CD14-positive monocyte (primary cell): ENCODE results near the gene RETSAT. TPM values are rescaled to one million over a fixed set of nuclear protein-coding genes. Genes with fewer than 3 reads are reported as not detected.

Experiments used
- DNase-seq, 3 donors: peaks; one replicate each; pipeline ENCODE4 v3.0.0-alpha.2; 2011 to 2022
- H2AFZ ChIP-seq: 2 replicates; pipeline ENCODE4 v1.6.0; 2012; ENCODE audit warnings: mild to moderate bottlenecking, low read depth, low read length, inconsistent platforms; ENCODE audit not compliant: insufficient read depth, poor library complexity, severe bottlenecking
- H3K27ac ChIP-seq, 2 donors: 1 replicate in 1 of 2; 2 replicates in 1 of 2; pipeline ENCODE4 v1.5.1; 2012 to 2013; ENCODE audit warnings: low read length in 2 of 2, control low read depth in 1 of 2, inconsistent platforms in 1 of 2, low read depth in 1 of 2, mild to moderate bottlenecking in 1 of 2
- H3K27me3 ChIP-seq, 2 donors: one replicate each; pipeline versions ENCODE4 v1.6.0 to v1.6.1; 2011 to 2013; ENCODE audit warnings: low read length in 2 of 2; ENCODE audit not compliant: control insufficient read depth in 2 of 2, insufficient read depth in 2 of 2
- H3K36me3 ChIP-seq, 2 donors: replicated peaks in 1 of 2; 1 replicate in 1 of 2; 2 replicates in 1 of 2; pipeline versions ENCODE4 v1.5.1 to v1.6.1; 2012 to 2013; ENCODE audit warnings: low read length in 2 of 2, control low read depth in 1 of 2, inconsistent platforms in 1 of 2, mild to moderate bottlenecking in 1 of 2; ENCODE audit not compliant: insufficient read depth in 2 of 2, control insufficient read depth in 1 of 2
- H3K4me1 ChIP-seq, 2 donors: 1 replicate in 1 of 2; 2 replicates in 1 of 2; pipeline versions ENCODE4 v1.5.1 to v1.6.1; 2012 to 2013; ENCODE audit warnings: low read length in 2 of 2, control low read depth in 1 of 2, inconsistent platforms in 1 of 2, mild to moderate bottlenecking in 1 of 2, moderate library complexity in 1 of 2; ENCODE audit not compliant: insufficient read depth in 2 of 2, control insufficient read depth in 1 of 2
- H3K4me2 ChIP-seq: replicated peaks from 2 replicates; pipeline ENCODE3; 2012; ENCODE audit warnings: low read length, moderate library complexity, mild to moderate bottlenecking; ENCODE audit not compliant: poor library complexity, severe bottlenecking; ENCODE audit errors: extremely low read depth
- H3K4me3 ChIP-seq, 3 experiments: fragments of 200-600 bp in 1 of 3; sonication (generic) in 1 of 3; replicated peaks in 1 of 3; 1 replicate in 2 of 3; 2 replicates in 1 of 3; pipeline ENCODE4 v1.5.1; 2011 to 2013; ENCODE audit warnings: low read length in 3 of 3, mild to moderate bottlenecking in 3 of 3, control low read depth in 2 of 3, low read depth in 2 of 3, inconsistent platforms in 1 of 3, moderate library complexity in 1 of 3
- H3K79me2 ChIP-seq: 2 replicates; pipeline ENCODE4 v1.6.0; 2012; ENCODE audit warnings: mild to moderate bottlenecking, control low read depth, inconsistent platforms, low read length, moderate library complexity; ENCODE audit not compliant: insufficient read depth
- H3K9ac ChIP-seq: 2 replicates; pipeline ENCODE4 v1.6.0; 2017; ENCODE audit warnings: low read length, mild to moderate bottlenecking; ENCODE audit not compliant: insufficient read depth, poor library complexity, severe bottlenecking
- H3K9me3 ChIP-seq, 2 donors: replicated peaks in 1 of 2; 1 replicate in 1 of 2; 2 replicates in 1 of 2; pipeline versions ENCODE4 v1.5.1 to v1.6.1; 2012 to 2013; ENCODE audit warnings: low read length in 2 of 2, control low read depth in 1 of 2; ENCODE audit not compliant: control insufficient read depth in 1 of 2, insufficient read depth in 1 of 2
- H4K20me1 ChIP-seq: 2 replicates; pipeline ENCODE4 v1.6.0; 2012; ENCODE audit warnings: mild to moderate bottlenecking, low read length, control low read depth, moderate library complexity; ENCODE audit not compliant: insufficient read depth
- H3K27ac Mint-ChIP-seq, 7 donors: one replicate each; pipeline ENCODE4 v1.8.0; 2020; ENCODE audit warnings: mild to moderate bottlenecking in 7 of 7, mixed read lengths in 7 of 7, moderate library complexity in 6 of 7, inconsistent platforms in 2 of 7
- H3K27me3 Mint-ChIP-seq, 3 donors: one replicate each; pipeline ENCODE4 v1.8.0; 2021 to 2022; ENCODE audit warnings: low read depth in 3 of 3, mild to moderate bottlenecking in 3 of 3, mixed read lengths in 3 of 3, moderate library complexity in 3 of 3, inconsistent platforms in 1 of 3
- H3K36me3 Mint-ChIP-seq, 2 donors: one replicate each; pipeline ENCODE4 v1.8.0; 2020; ENCODE audit warnings: mixed read lengths in 2 of 2, inconsistent platforms in 1 of 2, mild to moderate bottlenecking in 1 of 2
- H3K4me1 Mint-ChIP-seq: one replicate; pipeline ENCODE4 v1.8.0; 2020; ENCODE audit warnings: mild to moderate bottlenecking, mixed read lengths
- H3K4me3 Mint-ChIP-seq, 2 donors: one replicate each; pipeline ENCODE4 v1.8.0; 2020; ENCODE audit warnings: mild to moderate bottlenecking in 2 of 2, mixed read lengths in 2 of 2, moderate library complexity in 1 of 2
- H3K9me3 Mint-ChIP-seq, 7 donors: one replicate each; pipeline ENCODE4 v1.8.0; 2020 to 2022; ENCODE audit warnings: mixed read lengths in 7 of 7, mild to moderate bottlenecking in 6 of 7, moderate library complexity in 6 of 7, inconsistent platforms in 2 of 7
- CTCF ChIP-seq: fragments of 200-600 bp; IDR thresholded peaks from one replicate; pipeline ENCODE4 v1.8.0; 2022; ENCODE audit warnings: antibody characterized with exemption, mild to moderate bottlenecking
- WGBS: methylation state at CpG from one replicate; pipeline ENCODE4 v1.1.5; 2013; ENCODE audit warnings: missing lambda C conversion rate; ENCODE audit not compliant: insufficient coverage; 5-methylcytosine and 5-hydroxymethylcytosine counted together
- intact Hi-C, 2 donors: fragments of 100-400 bp; cut with micrococcal nuclease; formaldehyde crosslinking; loops; one replicate each; pipeline versions ENCODE4 v1.15.0 to v1.15.1; 2023
- polyA plus RNA-seq, 3 donors: library from polyadenylated mRNA; depleted of rRNA in 1 of 3; unstranded in 2 of 3; stranded (reverse) in 1 of 3; fragments of 300-500 nt in 2 of 3; fragments of >200 nt in 1 of 3; fragmentation: Illumina TruSeq in 2 of 3; gene quantifications; 1 replicate in 2 of 3; 2 replicates in 1 of 3; pipeline ENCODE4 v1.2.3, GENCODE V29; 2012 to 2021

Gene RETSAT
- polyA plus RNA-seq, 3 donors: 12.4 to 15.8 (median 15.0) TPM

- Histone ChIP-seq H2AFZ (peak overlapping the region; percentile 70), H3K79me2 (no peaks in the 10 kb centered on the region), H3K9me3 (no peaks in the 10 kb centered on the region), H3K4me2 (peak overlapping the region; percentile 73), H3K36me3 (peaks cover 17 to 25% of the 10 kb centered on the region in 2 donors), H3K4me1 (peaks cover 46 to 50% of the 10 kb centered on the region in 2 donors), H3K9ac (no peak overlapping the region), H4K20me1 (peaks cover 20% of the 10 kb centered on the region), H3K4me3 (peak overlapping the region in 1 of 3 experiments; percentile 69), H3K27ac (peak overlapping the region; percentile 69 to 73), H3K27me3 (no peaks in the 10 kb centered on the region)
- Mint-ChIP-seq H3K4me1 (peaks cover 46% of the 10 kb centered on the region), H3K27ac (peak overlapping the region; percentile 84 to 94 (median 91)), H3K27me3 (peaks cover 2 to 7% (median 4%) of the 10 kb centered on the region in 3 donors), H3K36me3 (peaks cover 17 to 29% of the 10 kb centered on the region in 2 donors), H3K9me3 (no peaks in the 10 kb centered on the region), H3K4me3 (peak overlapping the region in 1 of 2 donors; percentile 93)
- 100% methylated on average over 1 of the region's 3 CpGs for WGBS
- intact Hi-C loops: no loop called here
- no peak for DNase-seq
- no peak for TF ChIP-seq CTCF
These were observed 44.0 kb downstream of the RETSAT start for GRCh38 chr2:85310330-85310729.

- DNase-seq: peak; percentile 33 to 50 (median 37)
- H3K36me3 Mint-ChIP-seq: peaks cover 13 to 23% of the 10 kb centered on the region in 2 donors
- no peak for TF ChIP-seq CTCF
- peaks cover 46 to 50% of the 10 kb centered on the region in 2 donors for H3K4me1 ChIP-seq
- H3K9me3 Mint-ChIP-seq: no peaks in the 10 kb centered on the region
- peaks cover 11 to 19% of the 10 kb centered on the region in 2 donors for H3K36me3 ChIP-seq
- peaks cover 46% of the 10 kb centered on the region for H3K4me1 Mint-ChIP-seq
- H3K27ac ChIP-seq: peak overlapping the region; percentile 69 to 73
- H3K79me2 ChIP-seq: no peaks in the 10 kb centered on the region
- intact Hi-C loops: no loop called here
- peaks cover 15% of the 10 kb centered on the region for H4K20me1 ChIP-seq
- H3K4me3 ChIP-seq: peak overlapping the region; percentile 2 to 69 (median 28)
- peak overlapping the region; percentile 84 to 94 (median 91) for H3K27ac Mint-ChIP-seq
- peak overlapping the region; percentile 81 to 93 for H3K4me3 Mint-ChIP-seq
- no peaks in the 10 kb centered on the region for H3K27me3 ChIP-seq
- peaks cover 4 to 11% (median 6%) of the 10 kb centered on the region in 3 donors for H3K27me3 Mint-ChIP-seq
- H2AFZ ChIP-seq: peak overlapping the region; percentile 70
- peak overlapping the region; percentile 73 for H3K4me2 ChIP-seq
- H3K9me3 ChIP-seq: no peaks in the 10 kb centered on the region
- whole genome bisulfite sequencing: 1% methylated on average over 10 of the region's 19 CpGs
- peak overlapping the region; percentile 18 for H3K9ac ChIP-seq
These were observed 44.5 kb downstream of the RETSAT start for GRCh38 chr2:85309699-85310321.
